OCI-LY7 (cell line): ENCODE measurements around the gene MTRF1L. TPM values are rescaled to one million over a fixed set of nuclear protein-coding genes. Genes with fewer than 3 reads are reported as not detected.

Source experiments
- Bru-seq: library from RNA; stranded (reverse); fragments of 400-500 nt; gene quantifications from one replicate; lab custom pipeline; 2021; lab: Mats Ljungman, UMichigan
- BruChase-seq, 2 experiments: library from RNA; stranded (reverse); fragments of 400-500 nt; gene quantifications; one replicate each; lab custom pipeline; 2021; lab: Mats Ljungman, UMichigan
- BruUV-seq: library from RNA; stranded (reverse); fragments of 400-500 nt; replicated peaks from 2 replicates; lab custom pipeline; 2021; lab: Mats Ljungman, UMichigan
- CTCF ChIA-PET: fragments of 300-600 bp; sonication (Branson Sonifier 250); formaldehyde crosslinking; loops from one replicate; lab custom pipeline; 2022; ENCODE audit warnings: antibody characterized with exemption; ENCODE audit not compliant: unreplicated experiment; lab: Charles Lee
- POLR2A ChIA-PET: fragments of 300-600 bp; sonication (Branson Sonifier 250); formaldehyde crosslinking; loops from one replicate; lab custom pipeline; 2022; ENCODE audit warnings: antibody characterized with exemption; lab: Charles Lee
- DNase-seq: peaks from one replicate; pipeline ENCODE4 v3.0.0-alpha.2; 2015; ENCODE audit warnings: low spot score
- H2AFZ ChIP-seq: fragments of 200-600 bp; sonication (generic), shearing (Covaris generic); 2 replicates; pipeline ENCODE4 v1.6.1; 2014; ENCODE audit warnings: mild to moderate bottlenecking, antibody characterized with exemption, low read length, moderate library complexity
- H3K27ac ChIP-seq: fragments of 200-600 bp; sonication (generic); 2 replicates; pipeline ENCODE4 v1.5.1; 2014; ENCODE audit warnings: mixed run types, low read depth, mild to moderate bottlenecking, moderate library complexity, low read length, inconsistent platforms; ENCODE audit not compliant: poor library complexity, severe bottlenecking
- H3K36me3 ChIP-seq: fragments of 200-600 bp; sonication (generic); 2 replicates; pipeline ENCODE4 v1.6.1; 2014; ENCODE audit warnings: mild to moderate bottlenecking, antibody characterized with exemption, low read length, moderate library complexity, mixed read lengths; ENCODE audit not compliant: insufficient read depth
- H3K4me1 ChIP-seq: fragments of 200-600 bp; sonication (generic); 2 replicates; pipeline ENCODE4 v1.5.1; 2014; ENCODE audit warnings: mild to moderate bottlenecking, low read length; ENCODE audit not compliant: insufficient read depth, poor library complexity, severe bottlenecking
- H3K4me2 ChIP-seq: fragments of 200-600 bp; sonication (generic); 2 replicates; pipeline ENCODE4 v1.6.1; 2014; ENCODE audit warnings: mild to moderate bottlenecking, low read length
- H3K4me3 ChIP-seq: fragments of 200-600 bp; sonication (generic); 2 replicates; pipeline ENCODE4 v1.5.1; 2014; ENCODE audit warnings: mild to moderate bottlenecking, low read depth, low read length; ENCODE audit not compliant: poor library complexity, severe bottlenecking
- H3K79me2 ChIP-seq: fragments of 200-600 bp; sonication (generic); 2 replicates; pipeline ENCODE4 v1.6.1; 2016; ENCODE audit warnings: low read depth, mild to moderate bottlenecking, low read length, moderate library complexity, mixed read lengths; ENCODE audit not compliant: insufficient read depth
- H3K9me2 ChIP-seq: fragments of 200-600 bp; sonication (generic); 2 replicates; pipeline ENCODE4 v1.6.1; 2016; ENCODE audit warnings: mild to moderate bottlenecking, low read length, mixed read lengths; ENCODE audit not compliant: insufficient read depth
- H3K9me3 ChIP-seq: fragments of 200-600 bp; sonication (generic); 2 replicates; pipeline ENCODE4 v1.6.1; 2014; ENCODE audit warnings: mild to moderate bottlenecking, mixed run types, low read length, mixed read lengths
- H4K20me1 ChIP-seq: fragments of 200-600 bp; sonication (generic); 2 replicates; pipeline ENCODE4 v1.6.1; 2014; ENCODE audit warnings: mild to moderate bottlenecking, antibody characterized with exemption, low read length, moderate library complexity, mixed read lengths; ENCODE audit not compliant: insufficient read depth
- CTCF ChIP-seq: fragments of 200-600 bp; sonication (generic); conservative IDR thresholded peaks from 2 replicates; pipeline ENCODE4 v1.5.1; 2014; ENCODE audit warnings: mild to moderate bottlenecking, antibody characterized with exemption, low read length, moderate library complexity, mixed read lengths
- EZH2phosphoT487 ChIP-seq: fragments of 200-600 bp; sonication (generic); IDR thresholded peaks from 2 replicates; pipeline ENCODE4 v1.6.1; 2018; ENCODE audit warnings: low read depth, borderline replicate concordance, mild to moderate bottlenecking, mixed run types, antibody characterized with exemption, low read length, moderate library complexity, mixed read lengths
- intact Hi-C: fragments of 100-400 bp; cut with micrococcal nuclease; formaldehyde crosslinking; loops from one replicate; pipeline ENCODE4 v1.10.0; 2022; ENCODE audit not compliant: unreplicated experiment
- long read RNA-seq: library from polyadenylated mRNA; stranded (forward); transcript quantifications from one replicate; pipeline ENCODE4 v2.0.0, GENCODE V29; 2022
- total RNA-seq, 2 experiments: library from RNA; depleted of rRNA in 1 of 2; stranded (reverse); fragments of >200 nt in 1 of 2; shearing (Covaris generic) in 1 of 2; gene quantifications; 2 replicates each; pipeline ENCODE4 v1.2.3, GENCODE V29; 2014 to 2022

The MTRF1L gene, protein sequence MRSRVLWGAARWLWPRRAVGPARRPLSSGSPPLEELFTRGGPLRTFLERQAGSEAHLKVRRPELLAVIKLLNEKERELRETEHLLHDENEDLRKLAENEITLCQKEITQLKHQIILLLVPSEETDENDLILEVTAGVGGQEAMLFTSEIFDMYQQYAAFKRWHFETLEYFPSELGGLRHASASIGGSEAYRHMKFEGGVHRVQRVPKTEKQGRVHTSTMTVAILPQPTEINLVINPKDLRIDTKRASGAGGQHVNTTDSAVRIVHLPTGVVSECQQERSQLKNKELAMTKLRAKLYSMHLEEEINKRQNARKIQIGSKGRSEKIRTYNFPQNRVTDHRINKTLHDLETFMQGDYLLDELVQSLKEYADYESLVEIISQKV
- total RNA-seq (2014; rRNA removed; shearing (Covaris generic)): 10.4 and 11.0 TPM in 2 replicates
- 14.0 and 19.2 TPM in 2 replicates for total RNA-seq (2022)
- Bru-seq, nascent RNA: percentile 88 among the genes with signal in this experiment
- BruChase-seq, experiment 1, labeled RNA remaining after a 6-hour chase: percentile 67 among the genes with signal in this experiment
- BruChase-seq, experiment 2, labeled RNA remaining after a 2-hour chase: percentile 74 among the genes with signal in this experiment
- long read RNA-seq, transcript MTRF1L-203 (7 exons, 3,676 nt): major isoform, 20 of 54 reads
- long read RNA-seq, transcript MTRF1L-202 (6 exons, 3,539 nt): minor isoform, 6 of 54 reads
- long read RNA-seq, transcript MTRF1L-208 (7 exons, 3,651 nt): minor isoform, 11 of 54 reads
- long read RNA-seq, partial matches to known transcripts: 2 of 54 reads
- long read RNA-seq, other reads (novel, unspliced or antisense): 9 of 54 reads

DNA sequence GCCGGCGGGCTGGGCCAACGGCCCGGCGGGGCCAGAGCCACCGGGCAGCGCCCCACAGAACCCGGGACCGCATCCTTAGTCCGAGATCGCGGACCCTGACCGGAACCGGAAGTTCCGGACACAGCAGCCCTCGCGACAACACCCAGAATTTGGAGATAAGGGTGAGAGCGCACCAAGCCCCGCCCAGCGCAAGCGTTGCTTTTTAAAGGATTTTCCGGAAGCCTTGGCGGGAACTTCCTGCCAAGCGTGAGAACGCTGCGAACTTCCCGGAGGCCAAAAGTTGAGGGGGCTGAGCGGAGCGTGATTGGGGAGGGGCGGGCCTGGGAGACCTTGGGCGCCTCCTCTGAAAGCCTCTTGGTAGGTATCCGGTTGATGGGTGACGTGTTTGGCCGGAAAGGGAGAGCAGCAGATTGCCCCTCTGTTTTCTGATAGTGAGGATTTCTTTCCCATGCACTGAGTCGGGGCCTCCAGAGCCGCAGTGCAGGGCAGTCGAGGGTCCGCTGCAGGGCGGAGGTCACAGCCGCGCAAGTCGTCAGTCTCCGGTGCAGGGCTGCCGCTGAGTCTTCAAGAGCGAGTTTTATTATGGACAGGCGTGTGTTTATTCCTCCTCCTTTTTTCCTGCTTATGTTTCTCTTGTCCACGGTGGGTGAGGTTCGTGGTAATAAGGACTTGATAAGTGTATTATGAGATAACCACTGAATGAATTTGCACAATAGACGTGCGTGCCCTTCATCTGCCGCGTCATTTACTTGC is at the start of gene MTRF1L:
Gene MTRF1L (minus strand): TSS at position 97 of the 753 bp plus-strand sequence. CDS start 24 bp downstream, at position 73.
- peaks cover 22% of the 10 kb centered on the region for H3K4me1 ChIP-seq
- CTCF ChIA-PET: interaction anchor here (0.9 kb wide), 1 partner anchor 49 kb away, joined by 3 read pairs; no protein-coding TSS in a partner anchor
- peaks cover 63% of the 10 kb centered on the region for H3K79me2 ChIP-seq
- H3K27ac ChIP-seq: peak within 1 kb of the TSS; percentile 57
- POLR2A ChIA-PET: interaction anchor here (1.3 to 4.8 kb wide), 2 partner anchors 17 to 25 kb away, joined by 6 to 40 read pairs; no protein-coding TSS in a partner anchor
- peak; percentile 96 for DNase-seq
- peak within 1 kb of the TSS; percentile 95 for H2AFZ ChIP-seq
- H3K4me3 ChIP-seq: peak within 1 kb of the TSS; percentile 75
- intact Hi-C loops: loop anchor here (2.0 to 5.0 kb wide), 4 partner anchors 20 to 700 kb away; partner anchors contain the start of gene FBXO5
- H3K9me3 ChIP-seq: no peaks in the 10 kb centered on the region; the same call in 1 of the 2 replicates
- H3K36me3 ChIP-seq: peaks cover 31% of the 10 kb centered on the region
- no peaks in the 10 kb centered on the region for H3K9me2 ChIP-seq
- peak within 1 kb of the TSS; percentile 86 for H3K4me2 ChIP-seq
- peaks cover 9% of the 10 kb centered on the region; the same call in 1 of the 2 replicates for H4K20me1 ChIP-seq
- TF ChIP-seq CTCF (no peak), EZH2phosphoT487 (no peak)
- BruUV-seq: TSS peak; percentile 63

GRCh38 chr6:153051801-153052200 is 49.3 kb upstream of the MTRF1L start:
- H3K9me2 ChIP-seq: no peaks in the 10 kb centered on the region
- no peaks in the 10 kb centered on the region for H3K9me3 ChIP-seq
- TF ChIP-seq CTCF: no peak
- no peak for TF ChIP-seq EZH2phosphoT487
- H2AFZ ChIP-seq: no peak overlapping the region
- no peak overlapping the region for H3K27ac ChIP-seq
- intact Hi-C loops: no loop called here
- ChIA-PET POLR2A (no interaction called here), CTCF (no interaction called here)
- no peak overlapping the region for H3K4me3 ChIP-seq
- no TSS peak for BruUV-seq
- no peaks in the 10 kb centered on the region for H3K4me1 ChIP-seq
- no peaks in the 10 kb centered on the region for H3K79me2 ChIP-seq
- no peaks in the 10 kb centered on the region for H4K20me1 ChIP-seq
- H3K4me2 ChIP-seq: no peak overlapping the region
- no peak for DNase-seq
- H3K36me3 ChIP-seq: no peaks in the 10 kb centered on the region
